H9 (cell line): ENCODE results near the gene LEKR1. TPM values are rescaled to one million over a fixed set of nuclear protein-coding genes. Genes with fewer than 3 reads are reported as not detected.

Experiments used
- DNase-seq: peaks from one replicate; pipeline ENCODE4 v3.0.0-alpha.2; 2017
- H2AFZ ChIP-seq: one replicate; pipeline ENCODE4 v1.6.1; 2013; ENCODE audit warnings: mild to moderate bottlenecking, low read length, control low read depth, moderate library complexity
- H2AK5ac ChIP-seq: 2 replicates; pipeline ENCODE4 v1.6.1; 2013; ENCODE audit warnings: low read length, control low read depth, mixed read lengths; ENCODE audit not compliant: insufficient read length
- H2BK120ac ChIP-seq: one replicate; pipeline ENCODE4 v1.6.1; 2013; ENCODE audit warnings: low read depth, mild to moderate bottlenecking, low read length, control low read depth, inconsistent platforms; ENCODE audit not compliant: poor library complexity, severe bottlenecking
- H2BK12ac ChIP-seq: 2 replicates; pipeline ENCODE4 v1.6.1; 2013; ENCODE audit warnings: low read length, control low read depth, mixed read lengths, low read depth; ENCODE audit not compliant: insufficient read length
- H2BK15ac ChIP-seq: 2 replicates; pipeline ENCODE4 v1.6.1; 2013; ENCODE audit warnings: low read depth, low read length, control low read depth
- H2BK20ac ChIP-seq: one replicate; pipeline ENCODE4 v1.6.1; 2013; ENCODE audit warnings: low read depth, mild to moderate bottlenecking, low read length, control low read depth, inconsistent platforms; ENCODE audit not compliant: poor library complexity, severe bottlenecking
- H2BK5ac ChIP-seq: 2 replicates; pipeline ENCODE4 v1.6.1; 2013; ENCODE audit warnings: low read length, control low read depth, mixed read lengths; ENCODE audit not compliant: insufficient read length
- H3K14ac ChIP-seq: 2 replicates; pipeline ENCODE4 v1.6.1; 2013; ENCODE audit warnings: low read length, control low read depth; ENCODE audit not compliant: insufficient read depth
- H3K18ac ChIP-seq: 2 replicates; pipeline ENCODE4 v1.6.1; 2013; ENCODE audit warnings: low read depth, mild to moderate bottlenecking, mixed read lengths, low read length, control low read depth; ENCODE audit not compliant: insufficient read length
- H3K23ac ChIP-seq: 2 replicates; pipeline ENCODE4 v1.6.1; 2013; ENCODE audit warnings: low read length, control low read depth, mixed read lengths, low read depth; ENCODE audit not compliant: insufficient read length
- H3K23me2 ChIP-seq: 2 replicates; pipeline ENCODE4 v1.6.1; 2013; ENCODE audit warnings: low read depth, mild to moderate bottlenecking, mixed read lengths, low read length, control low read depth; ENCODE audit not compliant: insufficient read length, poor library complexity, severe bottlenecking
- H3K27ac ChIP-seq: 2 replicates; pipeline ENCODE4 v1.5.1; 2013; ENCODE audit warnings: low read length, control low read depth, mixed read lengths, low read depth; ENCODE audit not compliant: insufficient read length
- H3K27me3 ChIP-seq: 2 replicates; pipeline ENCODE4 v1.6.1; 2013; ENCODE audit warnings: low read length, control low read depth, inconsistent platforms; ENCODE audit not compliant: insufficient read depth
- H3K4ac ChIP-seq: 2 replicates; pipeline ENCODE4 v1.6.1; 2013; ENCODE audit warnings: low read depth, mild to moderate bottlenecking, control low read depth, inconsistent platforms, low read length, moderate library complexity
- H3K4me1 ChIP-seq: 2 replicates; pipeline ENCODE4 v1.6.1; 2013; ENCODE audit warnings: low read length, control low read depth, inconsistent platforms; ENCODE audit not compliant: insufficient read depth
- H3K4me2 ChIP-seq: 2 replicates; pipeline ENCODE4 v1.6.1; 2013; ENCODE audit warnings: low read length, control low read depth, mixed read lengths; ENCODE audit not compliant: insufficient read length, insufficient read depth
- H3K56ac ChIP-seq: 2 replicates; pipeline ENCODE4 v1.6.1; 2013; ENCODE audit warnings: low read depth, mild to moderate bottlenecking, mixed read lengths, low read length, control low read depth; ENCODE audit not compliant: insufficient read length
- H3K79me1 ChIP-seq: 2 replicates; pipeline ENCODE4 v1.6.1; 2013; ENCODE audit warnings: low read depth, mild to moderate bottlenecking, moderate library complexity, low read length, control low read depth, inconsistent platforms; ENCODE audit not compliant: insufficient read depth, poor library complexity, severe bottlenecking
- H3K79me2 ChIP-seq: 2 replicates; pipeline ENCODE4 v1.6.1; 2013; ENCODE audit warnings: low read length, control low read depth, inconsistent platforms; ENCODE audit not compliant: insufficient read depth
- H3K9ac ChIP-seq: 2 replicates; pipeline ENCODE4 v1.6.1; 2013; ENCODE audit warnings: low read length, control low read depth, mixed read lengths; ENCODE audit not compliant: insufficient read length; ENCODE audit errors: extremely low read depth
- H3K9me3 ChIP-seq: one replicate; pipeline ENCODE4 v1.6.1; 2013; ENCODE audit warnings: low read depth, low read length, inconsistent platforms; ENCODE audit not compliant: control insufficient read depth
- H3T11ph ChIP-seq: one replicate; pipeline ENCODE4 v1.6.1; 2013; ENCODE audit warnings: mild to moderate bottlenecking, low read length, control low read depth, inconsistent platforms
- H4K20me1 ChIP-seq: one replicate; pipeline ENCODE4 v1.6.1; 2013; ENCODE audit not compliant: control insufficient read depth, insufficient read length, insufficient read depth
- H4K5ac ChIP-seq: 2 replicates; pipeline ENCODE4 v1.6.1; 2013; ENCODE audit warnings: low read depth, mild to moderate bottlenecking, mixed read lengths, low read length, control low read depth; ENCODE audit not compliant: insufficient read length
- H4K8ac ChIP-seq: replicated peaks from 2 replicates; pipeline ENCODE4 v1.6.1; 2013; ENCODE audit warnings: low read length, control low read depth, mixed read lengths, low read depth; ENCODE audit not compliant: insufficient read length
- H4K91ac ChIP-seq: 2 replicates; pipeline ENCODE4 v1.6.1; 2013; ENCODE audit warnings: low read depth, mild to moderate bottlenecking, moderate library complexity, mixed read lengths, low read length, control low read depth; ENCODE audit not compliant: insufficient read length
- H3K27ac Mint-ChIP-seq, 3 experiments: 2 replicates in 2 of 3; 3 replicates in 1 of 3; pipeline ENCODE4 v1.8.0; 2020 to 2021; ENCODE audit warnings: mixed read lengths in 3 of 3, mild to moderate bottlenecking in 1 of 3, moderate library complexity in 1 of 3
- H3K27me3 Mint-ChIP-seq: 2 replicates; pipeline ENCODE4 v1.8.0; 2021; ENCODE audit warnings: low read depth, mild to moderate bottlenecking, moderate library complexity, mixed read lengths
- H3K36me3 Mint-ChIP-seq, 3 experiments: 2 replicates in 2 of 3; 3 replicates in 1 of 3; pipeline ENCODE4 v1.8.0; 2020 to 2021; ENCODE audit warnings: low read depth in 3 of 3, mixed read lengths in 3 of 3; ENCODE audit not compliant: insufficient read depth in 1 of 3
- H3K4me1 Mint-ChIP-seq, 2 experiments: 2 replicates each; pipeline ENCODE4 v1.8.0; 2020; ENCODE audit warnings: mixed read lengths in 2 of 2
- H3K4me3 Mint-ChIP-seq, 2 experiments: 2 replicates in 1 of 2; 3 replicates in 1 of 2; pipeline ENCODE4 v1.8.0; 2020 to 2021; ENCODE audit warnings: mild to moderate bottlenecking in 2 of 2, mixed read lengths in 2 of 2, moderate library complexity in 1 of 2
- H3K9me3 Mint-ChIP-seq, 2 experiments: 2 replicates in 1 of 2; 3 replicates in 1 of 2; pipeline ENCODE4 v1.8.0; 2020; ENCODE audit warnings: mild to moderate bottlenecking in 2 of 2, mixed read lengths in 2 of 2, moderate library complexity in 1 of 2
- WGBS: extraction: QIAGEN DNeasy Blood & Tissue Kit; methylation state at CpG from one replicate; pipeline ENCODE4 v1.1.7; 2013; ENCODE audit warnings: missing lambda C conversion rate, low lambda C conversion rate, mixed read lengths; ENCODE audit not compliant: insufficient read length; ENCODE audit errors: extremely low coverage; 5-methylcytosine and 5-hydroxymethylcytosine counted together
- total RNA-seq: library from RNA; stranded (reverse); gene quantifications from 2 replicates; pipeline ENCODE4 v1.2.1, GENCODE V29; 2021
- TF ChIP-seq, protein P1 (sequence below): fragments of 200-600 bp; sonication (generic); conservative IDR thresholded peaks from 3 replicates; pipeline ENCODE4 v1.8.0; 2021; ENCODE audit warnings: antibody characterized with exemption, mild to moderate bottlenecking

Gene LEKR1
- total RNA-seq, 1 experiment from 2014 or later: not detected

- H3K23ac ChIP-seq: no peak overlapping the region
- H3K4me2 ChIP-seq: no peak overlapping the region
- H2AK5ac ChIP-seq: no peak overlapping the region
- H3K9me3 ChIP-seq: no peaks in the 10 kb centered on the region
- DNase-seq: no peak
- H3K36me3 Mint-ChIP-seq: no peaks in the 10 kb centered on the region
- H3K27me3 ChIP-seq: no peaks in the 10 kb centered on the region
- H2BK20ac ChIP-seq: no peak overlapping the region
- no peak overlapping the region for H3K27ac ChIP-seq
- no peaks in the 10 kb centered on the region for H3K27me3 Mint-ChIP-seq
- no peaks in the 10 kb centered on the region for H3K23me2 ChIP-seq
- no peaks in the 10 kb centered on the region for H4K20me1 ChIP-seq
- H2BK120ac ChIP-seq: no peak overlapping the region
- WGBS: no CpG with 5 or more reads among the region's 1 CpG
- no peak overlapping the region for H2AFZ ChIP-seq
- H4K91ac ChIP-seq: no peak overlapping the region
- H2BK15ac ChIP-seq: no peak overlapping the region
- no peak overlapping the region for H3K4ac ChIP-seq
- no peaks in the 10 kb centered on the region for H3K9me3 Mint-ChIP-seq
- H2BK12ac ChIP-seq: no peak overlapping the region
- no peak overlapping the region for H3K14ac ChIP-seq
- H3K56ac ChIP-seq: no peak overlapping the region
- H3K9ac ChIP-seq: no peak overlapping the region
- peaks cover 19 to 24% of the 10 kb centered on the region in 2 experiments for H3K4me1 Mint-ChIP-seq
- H3K79me1 ChIP-seq: no peaks in the 10 kb centered on the region
- H3K27ac Mint-ChIP-seq: no peak overlapping the region
- H3K4me1 ChIP-seq: no peaks in the 10 kb centered on the region
- H3K79me2 ChIP-seq: no peaks in the 10 kb centered on the region
- no peak overlapping the region for H3K4me3 Mint-ChIP-seq
- H3K18ac ChIP-seq: no peak overlapping the region
- TF ChIP-seq, protein P1, sequence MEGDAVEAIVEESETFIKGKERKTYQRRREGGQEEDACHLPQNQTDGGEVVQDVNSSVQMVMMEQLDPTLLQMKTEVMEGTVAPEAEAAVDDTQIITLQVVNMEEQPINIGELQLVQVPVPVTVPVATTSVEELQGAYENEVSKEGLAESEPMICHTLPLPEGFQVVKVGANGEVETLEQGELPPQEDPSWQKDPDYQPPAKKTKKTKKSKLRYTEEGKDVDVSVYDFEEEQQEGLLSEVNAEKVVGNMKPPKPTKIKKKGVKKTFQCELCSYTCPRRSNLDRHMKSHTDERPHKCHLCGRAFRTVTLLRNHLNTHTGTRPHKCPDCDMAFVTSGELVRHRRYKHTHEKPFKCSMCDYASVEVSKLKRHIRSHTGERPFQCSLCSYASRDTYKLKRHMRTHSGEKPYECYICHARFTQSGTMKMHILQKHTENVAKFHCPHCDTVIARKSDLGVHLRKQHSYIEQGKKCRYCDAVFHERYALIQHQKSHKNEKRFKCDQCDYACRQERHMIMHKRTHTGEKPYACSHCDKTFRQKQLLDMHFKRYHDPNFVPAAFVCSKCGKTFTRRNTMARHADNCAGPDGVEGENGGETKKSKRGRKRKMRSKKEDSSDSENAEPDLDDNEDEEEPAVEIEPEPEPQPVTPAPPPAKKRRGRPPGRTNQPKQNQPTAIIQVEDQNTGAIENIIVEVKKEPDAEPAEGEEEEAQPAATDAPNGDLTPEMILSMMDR: no peak
- no peak overlapping the region for H3T11ph ChIP-seq
- no peak overlapping the region for H4K8ac ChIP-seq
- no peak overlapping the region for H2BK5ac ChIP-seq
- H4K5ac ChIP-seq: no peak overlapping the region
Observed at GRCh38 chr3:156908398-156908797, 82.2 kb downstream of the LEKR1 start.
